Fibroblast of pulmonary artery (primary cell): Measurements from ENCODE around the gene TRIM46.
"Not testable (repeated sequence)": the region's sequence is repeated elsewhere in the genome, so short reads cannot be mapped to it uniquely, and the experiment has no call there.

ENCODE experiments used
- DNase-seq: peaks from one replicate; pipeline ENCODE4 v3.0.0-alpha.2; 2010; ENCODE audit warnings: low read depth
- H3K4me3 ChIP-seq: replicated peaks from 2 replicates; pipeline ENCODE4 v1.5.1; 2011; ENCODE audit warnings: low read depth, mild to moderate bottlenecking, control low read depth, low read length, moderate library complexity
- TF ChIP-seq, protein P1 (sequence below): IDR thresholded peaks from 2 replicates; pipeline ENCODE4 v1.5.1; 2011; ENCODE audit warnings: mild to moderate bottlenecking, control low read depth, low read length, inconsistent platforms; ENCODE audit errors: missing control alignments

The TRIM46 gene

DNA sequence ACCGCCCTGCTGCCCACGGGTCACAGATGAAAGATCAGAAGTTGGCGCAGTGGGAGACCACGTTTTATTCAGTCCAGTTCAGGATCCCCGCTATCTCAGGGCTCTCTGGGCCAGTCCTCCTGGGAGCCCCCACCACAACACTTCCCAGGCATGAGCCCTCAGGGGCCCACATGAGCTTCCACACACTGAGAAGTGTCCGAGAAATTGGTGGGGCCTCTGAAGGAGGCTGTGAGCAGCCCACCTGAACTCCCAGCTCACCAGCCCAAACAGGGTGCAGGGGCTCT is 12.1 kb downstream of the TRIM46 start:
- no peak for DNase-seq

GRCh38 chr1:155186067-155186793 is 12.6 kb downstream of the TRIM46 start:
- no peak overlapping the region for H3K4me3 ChIP-seq
- DNase-seq: no peak

More for the DNA sequence above, 12.1 kb downstream of the TRIM46 start:
- H3K4me3 ChIP-seq: no peak overlapping the region
- TF ChIP-seq, protein P1, sequence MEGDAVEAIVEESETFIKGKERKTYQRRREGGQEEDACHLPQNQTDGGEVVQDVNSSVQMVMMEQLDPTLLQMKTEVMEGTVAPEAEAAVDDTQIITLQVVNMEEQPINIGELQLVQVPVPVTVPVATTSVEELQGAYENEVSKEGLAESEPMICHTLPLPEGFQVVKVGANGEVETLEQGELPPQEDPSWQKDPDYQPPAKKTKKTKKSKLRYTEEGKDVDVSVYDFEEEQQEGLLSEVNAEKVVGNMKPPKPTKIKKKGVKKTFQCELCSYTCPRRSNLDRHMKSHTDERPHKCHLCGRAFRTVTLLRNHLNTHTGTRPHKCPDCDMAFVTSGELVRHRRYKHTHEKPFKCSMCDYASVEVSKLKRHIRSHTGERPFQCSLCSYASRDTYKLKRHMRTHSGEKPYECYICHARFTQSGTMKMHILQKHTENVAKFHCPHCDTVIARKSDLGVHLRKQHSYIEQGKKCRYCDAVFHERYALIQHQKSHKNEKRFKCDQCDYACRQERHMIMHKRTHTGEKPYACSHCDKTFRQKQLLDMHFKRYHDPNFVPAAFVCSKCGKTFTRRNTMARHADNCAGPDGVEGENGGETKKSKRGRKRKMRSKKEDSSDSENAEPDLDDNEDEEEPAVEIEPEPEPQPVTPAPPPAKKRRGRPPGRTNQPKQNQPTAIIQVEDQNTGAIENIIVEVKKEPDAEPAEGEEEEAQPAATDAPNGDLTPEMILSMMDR: no peak

GRCh38 chr1:155186794-155187455 is 13.3 kb downstream of the TRIM46 start:
- no peak for DNase-seq
- H3K4me3 ChIP-seq: no peak overlapping the region
- TF ChIP-seq, protein P1: no peak

More at GRCh38 chr1:155186067-155186793, 12.6 kb downstream of the TRIM46 start:
- TF ChIP-seq, protein P1: no peak

DNA sequence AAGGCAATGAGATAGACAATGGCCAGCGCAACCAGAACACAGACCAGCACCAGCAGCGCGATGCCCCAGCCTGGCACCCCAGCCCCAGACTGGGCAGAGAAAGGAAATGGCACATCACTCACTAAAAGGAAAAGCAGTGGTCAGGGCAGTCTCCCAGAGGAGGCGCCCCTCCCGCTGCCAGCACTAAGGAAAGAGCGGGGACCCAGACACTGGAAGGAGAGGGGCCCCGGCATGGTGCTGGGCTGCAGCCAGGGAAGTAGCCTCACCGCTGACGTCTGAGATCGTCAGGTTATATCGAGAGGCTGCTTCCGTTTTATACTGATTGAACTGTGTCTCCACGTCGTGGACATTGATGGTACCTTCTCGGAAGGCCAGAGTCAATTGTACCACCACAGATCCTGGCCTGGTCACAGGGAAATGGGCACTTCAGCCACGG is 13.8 kb downstream of the TRIM46 start:
- TF ChIP-seq, protein P1: no peak
- no peak overlapping the region for H3K4me3 ChIP-seq
- DNase-seq: no peak

DNA sequence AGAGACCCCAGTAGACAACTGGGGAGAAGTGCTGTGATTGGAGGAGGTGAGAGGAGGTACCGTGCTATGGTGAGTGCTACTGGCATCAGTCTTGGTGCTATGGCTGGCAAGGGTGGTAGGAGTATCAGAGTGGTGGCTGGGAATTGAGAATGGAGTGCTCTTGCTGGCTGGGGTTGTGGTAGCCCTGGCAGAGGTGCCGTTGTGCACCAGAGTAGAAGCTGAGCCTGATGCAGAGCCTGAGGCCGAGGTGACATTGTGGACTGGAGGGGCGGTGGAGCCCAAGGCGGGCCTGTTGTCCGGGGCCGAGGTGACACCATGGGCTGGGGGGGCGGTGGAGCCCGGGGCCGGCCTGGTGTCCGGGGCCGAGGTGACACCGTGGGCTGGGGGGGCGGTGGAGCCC is 14.6 kb downstream of the TRIM46 start:
- TF ChIP-seq, protein P1: no peak
- no peak overlapping the region for H3K4me3 ChIP-seq
- no peak for DNase-seq

GRCh38 chr1:155189926-155190325 is 16.3 kb downstream of the TRIM46 start:
- not testable (repeated sequence) for H3K4me3 ChIP-seq, DNase-seq

GRCh38 chr1:155191904-155192303 is 18.3 kb downstream of the TRIM46 start:
- TF ChIP-seq, protein P1: no peak
- no peak for DNase-seq
- no peak overlapping the region for H3K4me3 ChIP-seq
